Measurements from ENCODE around the gene MDP1.

MDP1 gene

DNA sequence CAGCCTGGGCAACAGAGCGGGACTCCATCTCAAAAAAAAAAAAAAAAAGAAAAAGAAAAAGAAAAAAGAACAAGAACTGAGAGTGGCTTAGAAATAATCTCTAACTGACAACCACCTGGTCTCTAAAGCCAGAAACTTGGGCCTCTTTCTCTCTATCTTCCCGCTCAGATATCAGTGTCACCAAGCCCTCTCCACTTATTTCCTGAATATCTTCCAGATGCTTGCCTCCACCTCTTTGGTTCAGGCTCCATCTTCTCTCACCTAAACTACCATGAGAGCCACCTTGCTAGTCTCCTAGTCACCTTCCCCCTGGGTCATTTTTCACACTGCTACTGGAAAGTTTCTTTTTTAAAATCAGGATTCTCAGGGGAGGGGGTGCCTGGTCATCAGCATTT lies 18.8 kb downstream of the MDP1 start:
- no peak for DNase-seq (ENCODE audit: low read depth)

DNA sequence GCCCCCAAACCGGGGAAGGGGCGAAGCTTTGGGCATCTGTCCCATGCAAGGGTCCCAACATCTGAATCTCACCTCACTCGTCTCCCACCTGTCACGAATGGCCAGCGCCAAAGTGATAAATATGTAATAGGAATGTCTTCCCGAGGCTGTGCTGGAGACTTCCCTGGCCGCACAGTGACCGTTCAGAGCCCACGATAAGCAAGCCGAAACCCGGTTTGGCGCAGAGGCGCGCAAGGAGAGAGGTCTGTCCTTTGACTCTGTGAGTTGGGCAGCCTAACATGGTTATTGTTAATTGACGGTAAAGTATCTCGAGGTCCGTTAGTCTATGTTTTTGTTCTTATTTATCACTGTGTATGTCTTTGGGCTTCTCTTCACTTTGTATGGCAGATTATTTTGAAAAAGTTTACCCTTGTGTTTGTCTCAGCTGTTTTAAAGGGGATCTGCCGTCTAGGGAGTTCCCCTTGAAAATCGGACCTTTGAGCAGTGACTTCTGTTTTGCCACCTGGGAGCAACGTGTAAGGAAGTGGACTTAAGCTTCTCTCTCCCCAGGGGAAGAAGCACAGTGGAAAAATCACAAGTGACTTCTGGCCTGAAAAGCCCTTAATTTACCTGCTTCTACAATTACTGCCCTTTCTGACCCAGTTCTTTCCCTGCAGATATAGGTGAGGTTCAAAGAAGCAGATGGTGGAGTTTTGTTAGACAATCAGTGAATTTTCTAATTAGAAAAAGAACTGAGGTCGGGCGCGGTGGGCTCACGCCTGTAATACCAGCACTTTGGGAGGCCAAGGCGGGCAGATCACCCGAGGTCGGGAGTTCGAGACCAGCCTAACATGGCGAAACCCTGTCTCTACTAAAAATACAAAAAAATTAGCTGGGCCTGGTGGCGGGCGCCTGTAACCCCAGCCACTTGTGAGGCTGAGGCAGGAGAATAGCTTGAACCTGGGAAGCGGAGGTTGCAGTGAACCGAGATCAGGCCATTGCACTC lies 19.5 kb downstream of the MDP1 start:
- no peak for DNase-seq (ENCODE audit: low read depth)

DNA sequence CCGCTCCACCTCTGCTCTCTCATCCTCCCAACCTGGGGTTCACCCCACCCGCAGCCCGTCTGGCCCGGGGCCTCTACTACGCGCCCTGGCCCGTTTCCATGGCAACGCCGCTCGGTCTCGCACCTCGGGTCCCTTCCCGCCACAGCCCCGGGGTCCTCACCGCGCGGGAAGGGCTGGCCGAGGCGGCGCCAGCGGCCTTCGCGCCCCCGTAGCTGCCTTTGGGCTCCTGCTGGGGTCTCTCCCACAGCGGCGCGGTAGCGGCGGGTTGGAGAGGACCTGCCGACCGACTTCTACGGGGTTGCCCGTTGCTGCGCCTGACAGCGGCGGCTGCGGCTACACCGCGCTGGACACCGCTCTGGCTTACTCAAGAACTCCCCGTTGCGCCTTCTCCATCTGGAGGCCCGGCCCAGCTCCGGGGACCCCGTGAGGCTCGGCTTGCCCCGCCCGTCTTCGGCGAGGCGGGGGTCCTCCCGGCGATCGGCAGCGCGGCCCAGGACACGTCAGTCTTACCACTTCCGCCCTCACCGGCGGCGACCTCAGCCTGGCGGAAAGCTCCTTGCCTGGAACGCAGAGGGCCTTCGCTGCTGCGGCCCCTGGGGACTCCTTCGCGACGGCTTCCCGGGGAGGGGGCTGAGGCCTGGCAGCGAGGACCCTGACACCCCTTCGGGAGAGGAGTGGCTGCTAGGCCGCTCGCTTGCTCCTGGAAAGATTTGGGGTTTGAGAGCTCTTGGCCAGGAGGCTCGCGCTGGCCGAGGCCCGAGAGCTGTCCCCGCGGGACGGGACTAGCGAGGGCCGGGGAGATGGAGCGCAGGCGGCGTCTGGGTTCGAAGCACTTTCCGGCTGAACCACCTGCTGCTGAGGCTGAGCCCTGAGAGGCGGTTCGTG lies 20.4 kb downstream of the MDP1 start, which contains the start of gene TM9SF1:
TM9SF1 (minus strand) TSS at position 256 of the 885 bp plus-strand sequence. CDS start 422 bp downstream, outside the sequence.
- DNase-seq (ENCODE audit: low read depth): peak; percentile 77

GRCh38 chr14:24194873-24195185 lies 21.0 kb downstream of the MDP1 start:
- no peak for DNase-seq (ENCODE audit: low read depth)

DNA sequence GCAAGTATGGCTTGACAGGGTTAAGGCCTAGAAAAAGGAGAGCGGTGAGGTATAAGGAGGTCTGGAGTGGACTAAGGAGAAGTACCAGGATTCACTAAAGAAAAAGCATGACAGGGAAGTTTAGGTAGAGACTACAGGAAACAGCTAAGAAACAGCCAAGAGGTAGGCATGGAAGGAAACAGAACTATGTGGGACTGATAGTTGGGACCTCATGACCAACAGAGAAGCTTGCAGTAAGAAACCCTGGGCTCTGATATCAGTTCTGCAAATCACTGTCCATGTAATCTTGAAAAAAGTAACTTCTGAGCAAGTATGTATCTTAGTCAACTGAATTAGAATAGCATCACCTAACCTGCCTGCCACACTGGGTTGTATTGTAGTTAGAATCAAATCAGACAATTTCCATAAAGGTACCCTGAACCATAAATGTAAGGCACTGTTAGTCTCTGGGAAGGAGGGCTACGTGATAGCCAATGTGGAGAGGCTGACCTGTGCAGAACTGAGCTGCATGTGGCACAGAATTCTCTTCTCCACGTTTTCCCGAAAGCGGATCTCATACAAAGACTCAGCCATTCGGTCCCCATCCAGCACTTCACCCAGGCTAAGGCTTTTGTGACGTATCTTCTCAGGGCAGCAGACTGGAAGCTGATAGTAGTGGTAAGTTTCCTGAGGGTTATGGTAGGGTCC lies 21.5 kb downstream of the MDP1 start:
- DNase-seq (ENCODE audit: low read depth): no peak

GRCh38 chr14:24192933-24193332 lies 22.9 kb downstream of the MDP1 start:
- no peak for DNase-seq (ENCODE audit: low read depth)

GRCh38 chr14:24190416-24190815 lies 25.4 kb downstream of the MDP1 start:
- DNase-seq (ENCODE audit: low read depth): no peak

- no peak for DNase-seq (ENCODE audit: low read depth)
Observed at GRCh38 chr14:24189460-24189859, 26.4 kb downstream of the MDP1 start.

- no peak for DNase-seq (ENCODE audit: low read depth)
Observed at GRCh38 chr14:24189059-24189375, 26.8 kb downstream of the MDP1 start.

- peak; percentile 95 for DNase-seq (ENCODE audit: low read depth)
Observed at GRCh38 chr14:24188251-24189058, 27.4 kb downstream of the MDP1 start, which contains the start of gene IPO4. Gene IPO4 (minus strand): TSS chr14:24188816. CDS start chr14:24188787, 29 bp downstream.

DNA sequence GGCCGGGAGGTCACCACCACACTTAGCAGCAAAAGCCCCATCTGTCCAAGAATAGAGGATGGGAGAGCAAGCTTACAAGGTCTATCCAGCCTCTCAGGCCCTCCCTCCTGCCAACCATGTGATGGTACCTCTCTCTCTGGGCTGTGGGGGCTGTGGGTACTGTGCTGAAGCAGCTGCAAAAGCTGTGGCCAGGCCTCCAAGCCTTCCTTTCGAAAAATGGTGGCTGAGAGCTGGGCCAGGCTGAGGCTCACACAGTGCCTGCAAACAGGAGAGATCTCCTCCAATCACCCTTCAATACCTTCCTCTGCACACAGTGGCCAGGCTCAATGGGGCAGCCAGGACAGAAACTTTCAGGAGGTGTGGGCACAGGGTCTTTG lies 28.3 kb downstream of the MDP1 start:
- DNase-seq (ENCODE audit: low read depth): no peak

DNA sequence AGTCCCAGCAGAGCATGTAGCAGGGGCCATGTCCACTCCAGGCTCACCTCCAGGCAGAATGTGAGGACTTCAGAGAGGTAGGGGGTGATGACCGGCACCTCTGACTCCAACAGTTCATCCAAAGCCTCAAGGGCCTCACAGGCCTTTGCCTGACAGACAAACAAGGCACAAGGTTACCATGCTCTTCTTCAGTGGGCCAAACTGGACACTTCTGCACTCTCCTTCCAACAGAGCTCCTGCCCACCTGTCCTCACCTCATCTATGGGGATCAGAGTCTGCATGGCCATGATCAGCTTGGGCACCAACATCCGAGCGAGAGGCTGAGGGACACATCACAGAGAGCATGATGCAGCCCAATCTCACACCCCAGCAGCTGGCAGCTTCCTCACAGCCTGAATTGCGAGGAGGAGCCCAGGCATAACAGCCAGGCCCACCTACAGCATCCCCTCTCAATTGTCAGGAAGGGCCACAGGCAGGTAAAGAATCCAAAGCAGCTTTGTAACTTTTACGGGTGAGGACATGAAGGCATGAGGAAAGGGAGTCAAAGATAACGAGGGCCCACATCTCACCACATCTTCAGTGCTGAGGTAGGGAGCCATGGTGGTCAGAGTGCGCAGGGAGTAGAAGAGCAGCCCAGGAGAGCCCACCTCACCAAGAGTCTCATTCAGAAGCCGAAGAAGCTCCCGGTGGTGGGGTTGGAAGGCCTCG lies 28.9 kb downstream of the MDP1 start:
- DNase-seq (ENCODE audit: low read depth): no peak

- DNase-seq (ENCODE audit: low read depth): no peak
Observed at GRCh38 chr14:24185741-24186140, 30.1 kb downstream of the MDP1 start.

DNA sequence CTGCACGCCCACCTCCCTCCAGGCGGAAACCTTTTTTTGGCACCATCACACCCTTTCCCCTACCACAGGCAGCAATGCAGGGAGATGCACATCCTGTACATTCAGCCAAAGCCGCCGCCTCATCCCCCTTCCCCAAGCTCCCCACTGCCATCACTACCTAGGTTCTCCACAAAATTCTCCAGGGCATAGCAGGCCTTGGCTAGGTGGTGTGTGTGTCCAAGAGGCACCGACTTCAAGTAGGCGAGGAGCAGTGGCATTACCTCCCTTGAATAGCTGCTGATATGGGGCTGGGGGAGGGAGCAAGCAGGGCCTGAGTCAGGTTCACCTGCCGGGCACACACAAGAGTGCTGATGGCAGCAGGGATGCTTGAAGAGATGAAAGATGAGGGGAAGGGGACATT lies 30.8 kb downstream of the MDP1 start:
- no peak for DNase-seq (ENCODE audit: low read depth)

- no peak for DNase-seq (ENCODE audit: low read depth)
Observed at GRCh38 chr14:24184104-24184970, 31.5 kb downstream of the MDP1 start.

DNA sequence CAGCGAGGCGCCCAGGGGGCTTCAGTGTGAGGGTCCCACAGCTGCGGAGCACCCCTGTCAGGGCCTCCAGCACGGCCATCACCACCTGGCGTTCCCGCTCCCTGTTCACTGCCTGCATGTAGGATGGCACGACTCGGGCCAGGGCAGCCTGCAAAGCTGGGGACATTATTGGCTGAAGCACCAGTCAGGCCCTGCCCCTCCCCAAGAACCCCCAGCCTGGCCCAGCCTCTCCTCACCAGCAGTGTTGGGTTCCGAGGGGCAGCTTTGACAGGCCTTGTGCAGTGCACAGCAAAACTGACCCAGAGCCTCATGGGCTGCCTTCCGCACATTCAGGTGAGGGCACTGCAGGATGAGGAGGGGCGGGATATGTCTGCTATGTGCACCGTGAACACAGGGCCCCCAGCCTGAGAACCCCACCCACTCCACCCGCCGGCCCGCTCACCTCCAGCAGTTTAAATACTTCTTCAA lies 32.8 kb downstream of the MDP1 start:
- no peak for DNase-seq (ENCODE audit: low read depth)

GRCh38 chr14:24182110-24182882 lies 33.6 kb downstream of the MDP1 start:
- no peak for DNase-seq (ENCODE audit: low read depth)

DNA sequence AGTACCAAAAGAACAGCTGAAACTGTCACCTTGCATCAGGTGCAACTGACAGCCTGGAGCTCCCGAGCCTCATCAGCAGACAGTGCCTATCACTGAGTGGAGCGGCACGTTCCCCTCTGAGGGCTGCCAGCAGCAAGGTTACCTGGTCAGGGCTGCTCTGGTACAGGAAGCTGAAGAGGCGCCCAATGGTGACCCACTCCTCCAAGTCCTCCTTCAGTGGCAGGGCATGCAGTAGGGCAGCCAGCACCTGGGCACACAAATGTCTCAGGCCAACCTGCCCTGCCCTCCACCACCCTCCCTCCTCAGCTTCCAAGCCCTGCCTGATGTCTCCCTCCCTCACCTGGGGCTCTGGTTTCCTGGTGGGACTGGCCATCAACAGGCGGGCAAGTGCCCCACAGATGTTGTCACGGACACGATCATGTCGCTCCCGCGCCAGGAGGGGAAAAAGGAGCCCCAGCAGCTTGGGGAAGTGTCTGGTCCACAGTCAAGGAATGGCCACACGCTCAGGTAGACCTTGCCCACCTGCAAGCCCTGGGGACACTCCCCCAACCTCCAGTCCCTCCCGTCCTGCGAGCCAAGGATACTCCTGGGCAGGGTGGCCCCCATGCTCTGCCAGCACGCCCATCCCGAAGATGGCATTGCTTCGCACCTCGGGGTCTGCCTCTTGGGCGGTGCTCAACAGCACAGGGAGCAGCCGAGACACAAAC lies 34.3 kb downstream of the MDP1 start:
- DNase-seq (ENCODE audit: low read depth): no peak
